ENCODE measurements around the gene HSP90AA1.

DNA sequence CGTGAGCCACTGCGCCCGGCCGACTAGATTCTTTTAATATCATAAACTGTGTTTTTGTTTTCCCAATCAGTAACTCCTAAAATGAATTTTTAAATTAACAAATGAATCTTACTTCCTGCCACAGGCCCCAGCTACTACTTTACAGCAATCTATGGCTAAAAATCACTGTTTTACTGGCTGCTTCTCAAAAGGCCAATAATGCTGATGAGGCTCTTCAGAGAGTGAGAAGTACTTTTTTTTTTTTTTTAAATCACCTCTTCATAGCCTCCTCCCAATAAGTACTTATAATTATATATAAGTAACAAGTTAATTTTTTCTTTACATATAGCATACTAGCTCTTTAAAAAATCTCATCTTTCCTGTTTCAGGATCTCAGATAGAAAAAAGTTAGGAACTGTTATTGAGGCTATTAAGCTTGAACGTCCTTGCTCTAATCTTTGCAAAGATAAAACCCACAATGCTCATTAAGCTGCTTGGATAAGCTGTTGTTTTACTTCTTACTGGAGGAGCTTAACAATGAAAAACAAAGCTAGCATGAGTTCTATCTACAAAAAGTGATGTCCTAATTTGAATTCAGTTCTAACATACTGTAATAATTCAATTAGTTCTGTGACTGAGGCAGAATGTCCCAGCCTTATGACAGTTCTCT, 40.1 kb upstream of the HSP90AA1 start:
- no peak for TF ChIP-seq CTCF (IDR thresholded peaks at IDR 0.05; ENCODE audit: borderline replicate concordance, extremely low read depth, low read length, poor library complexity, severe bottlenecking)
- no peak for TF ChIP-seq EZH2 (IDR thresholded peaks at IDR 0.05; ENCODE audit: borderline replicate concordance, low read depth, low read length, severe bottlenecking)
